ENCODE measurements around the gene CACNB1. TPM values are rescaled to one million over a fixed set of nuclear protein-coding genes. Genes with fewer than 3 reads are reported as not detected.

Gene CACNB1
- total RNA-seq, 1 donor from 2014 or later: 13.8 TPM

GRCh38 chr17:39204245-39204644 lies 6.8 kb upstream of the CACNB1 start:
- H3K4me3 Mint-ChIP-seq (ENCODE audit: low read depth): no peak overlapping the region
- no peak for DNase-seq (ENCODE audit: low spot score, unreplicated experiment)
- peaks cover 16% of the 10 kb centered on the region for H3K4me1 Mint-ChIP-seq (ENCODE audit: low read depth)
- peaks cover 28% of the 10 kb centered on the region for H3K36me3 Mint-ChIP-seq (ENCODE audit: insufficient read depth)
- H3K9me3 Mint-ChIP-seq (ENCODE audit: low read depth): no peaks in the 10 kb centered on the region
- TF ChIP-seq, protein P1, sequence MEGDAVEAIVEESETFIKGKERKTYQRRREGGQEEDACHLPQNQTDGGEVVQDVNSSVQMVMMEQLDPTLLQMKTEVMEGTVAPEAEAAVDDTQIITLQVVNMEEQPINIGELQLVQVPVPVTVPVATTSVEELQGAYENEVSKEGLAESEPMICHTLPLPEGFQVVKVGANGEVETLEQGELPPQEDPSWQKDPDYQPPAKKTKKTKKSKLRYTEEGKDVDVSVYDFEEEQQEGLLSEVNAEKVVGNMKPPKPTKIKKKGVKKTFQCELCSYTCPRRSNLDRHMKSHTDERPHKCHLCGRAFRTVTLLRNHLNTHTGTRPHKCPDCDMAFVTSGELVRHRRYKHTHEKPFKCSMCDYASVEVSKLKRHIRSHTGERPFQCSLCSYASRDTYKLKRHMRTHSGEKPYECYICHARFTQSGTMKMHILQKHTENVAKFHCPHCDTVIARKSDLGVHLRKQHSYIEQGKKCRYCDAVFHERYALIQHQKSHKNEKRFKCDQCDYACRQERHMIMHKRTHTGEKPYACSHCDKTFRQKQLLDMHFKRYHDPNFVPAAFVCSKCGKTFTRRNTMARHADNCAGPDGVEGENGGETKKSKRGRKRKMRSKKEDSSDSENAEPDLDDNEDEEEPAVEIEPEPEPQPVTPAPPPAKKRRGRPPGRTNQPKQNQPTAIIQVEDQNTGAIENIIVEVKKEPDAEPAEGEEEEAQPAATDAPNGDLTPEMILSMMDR (IDR thresholded peaks at IDR 0.05; ENCODE audit: unreplicated experiment): no peak
- no peak overlapping the region for H3K27ac Mint-ChIP-seq
- peaks cover 18% of the 10 kb centered on the region for H3K27me3 Mint-ChIP-seq

GRCh38 chr17:39200957-39201510 lies 3.6 kb upstream of the CACNB1 start:
- TF ChIP-seq, protein P1 (IDR thresholded peaks at IDR 0.05; ENCODE audit: unreplicated experiment): no peak
- H3K36me3 Mint-ChIP-seq (ENCODE audit: insufficient read depth): peaks cover 28% of the 10 kb centered on the region
- H3K9me3 Mint-ChIP-seq (ENCODE audit: low read depth): no peaks in the 10 kb centered on the region
- no peak for DNase-seq (ENCODE audit: low spot score, unreplicated experiment)
- H3K4me1 Mint-ChIP-seq (ENCODE audit: low read depth): peaks cover 16% of the 10 kb centered on the region
- peak overlapping the region; percentile 100 for H3K27ac Mint-ChIP-seq
- H3K4me3 Mint-ChIP-seq (ENCODE audit: low read depth): peak overlapping the region; percentile 97
- no peaks in the 10 kb centered on the region for H3K27me3 Mint-ChIP-seq

DNA sequence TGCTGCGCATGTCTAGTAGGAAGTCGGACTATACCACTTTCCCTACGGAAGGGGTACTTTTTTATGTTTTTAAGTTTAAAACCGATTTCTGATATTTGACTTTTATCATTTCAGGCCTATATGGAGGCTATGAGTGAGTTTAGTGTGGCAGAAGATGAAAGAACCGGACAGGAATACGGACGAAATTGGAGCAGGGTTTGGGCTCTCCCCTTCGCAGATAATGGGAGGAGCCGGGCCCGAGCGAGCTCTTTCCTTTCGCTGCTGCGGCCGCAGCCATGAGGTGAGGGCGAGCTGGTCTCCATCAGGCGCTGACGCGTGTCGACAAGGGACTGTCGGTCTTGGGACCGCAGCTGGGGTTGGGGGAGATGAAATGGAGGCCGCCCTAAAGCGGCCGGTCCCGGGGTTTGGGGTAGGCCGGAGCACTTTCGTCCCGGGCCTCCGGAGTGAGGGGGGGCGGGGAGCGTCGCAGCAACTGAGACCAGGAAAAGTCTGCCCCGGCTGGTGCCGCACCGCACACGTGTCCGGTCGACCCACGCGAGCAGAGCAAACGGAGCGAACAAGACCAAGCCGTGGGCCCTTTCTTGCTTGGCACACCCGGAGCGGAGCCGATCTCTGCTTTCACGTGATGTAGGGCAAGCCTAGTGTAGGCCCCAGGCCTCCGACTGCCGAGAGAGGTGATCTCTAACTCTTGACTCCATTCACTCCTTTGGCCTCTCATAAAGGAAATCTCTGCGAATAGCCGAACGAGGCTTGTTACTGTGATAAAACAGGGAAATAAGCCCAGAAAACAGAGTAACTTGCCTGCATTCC lies 2.8 kb upstream of the CACNB1 start, which contains the start of gene RPL19:
RPL19 (plus strand) TSS at position 214 of the 810 bp plus-strand sequence; CDS start at position 276, 62 bp downstream.
- Mint-ChIP-seq H3K36me3 (ENCODE audit: insufficient read depth) (peaks cover 28% of the 10 kb centered on the region), H3K9me3 (ENCODE audit: low read depth) (no peaks in the 10 kb centered on the region), H3K4me3 (ENCODE audit: low read depth) (peak within 1 kb of the TSS; percentile 97), H3K27ac (peak within 1 kb of the TSS; percentile 100), H3K27me3 (no peaks in the 10 kb centered on the region), H3K4me1 (ENCODE audit: low read depth) (peaks cover 16% of the 10 kb centered on the region)
- DNase-seq (ENCODE audit: low spot score, unreplicated experiment): peak; percentile 55
- TF ChIP-seq, protein P1 (IDR thresholded peaks at IDR 0.05; ENCODE audit: unreplicated experiment): no peak

GRCh38 chr17:39199820-39200069 lies 2.3 kb upstream of the CACNB1 start:
- Mint-ChIP-seq H3K27ac (peak overlapping the region; percentile 100), H3K36me3 (ENCODE audit: insufficient read depth) (peaks cover 25% of the 10 kb centered on the region), H3K4me3 (ENCODE audit: low read depth) (peak overlapping the region; percentile 97), H3K9me3 (ENCODE audit: low read depth) (no peaks in the 10 kb centered on the region), H3K4me1 (ENCODE audit: low read depth) (peaks cover 16% of the 10 kb centered on the region), H3K27me3 (no peaks in the 10 kb centered on the region)
- TF ChIP-seq, protein P1 (IDR thresholded peaks at IDR 0.05; ENCODE audit: unreplicated experiment): no peak
- DNase-seq (ENCODE audit: low spot score, unreplicated experiment): peak; percentile 59

DNA sequence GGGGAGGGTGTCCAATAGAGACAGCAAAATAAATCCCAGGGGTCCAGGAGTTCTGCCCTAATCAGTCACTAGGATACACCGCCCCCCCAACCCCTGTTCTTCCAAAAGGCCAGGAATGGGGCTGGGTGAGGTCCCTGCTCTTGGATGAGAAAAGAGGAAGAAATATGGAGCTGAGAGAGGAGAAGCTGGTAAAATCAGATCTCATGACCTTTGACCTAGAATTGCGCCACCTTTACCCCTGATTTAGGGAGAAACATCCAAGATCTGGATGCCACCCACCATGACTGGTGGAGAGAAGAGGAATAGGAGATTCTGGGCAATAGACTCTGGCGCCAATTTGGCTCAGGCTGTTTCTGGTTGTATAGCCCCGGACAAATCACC lies 707 bp upstream of the CACNB1 start:
- no peak for DNase-seq (ENCODE audit: low spot score, unreplicated experiment)
- TF ChIP-seq, protein P1 (IDR thresholded peaks at IDR 0.05; ENCODE audit: unreplicated experiment): no peak
- Mint-ChIP-seq H3K27ac (peak overlapping the region; percentile 84), H3K9me3 (ENCODE audit: low read depth) (no peaks in the 10 kb centered on the region), H3K4me3 (ENCODE audit: low read depth) (peak overlapping the region; percentile 97), H3K27me3 (no peaks in the 10 kb centered on the region), H3K36me3 (ENCODE audit: insufficient read depth) (peaks cover 17% of the 10 kb centered on the region), H3K4me1 (ENCODE audit: low read depth) (peaks cover 16% of the 10 kb centered on the region)
